B cell (primary cell): ENCODE results near the gene IQCM. TPM values are rescaled to one million over a fixed set of nuclear protein-coding genes. Genes with fewer than 3 reads are reported as not detected.

Experiments used
- ATAC-seq: fragments of 200-7000 bp; cut with Tn5 transposase; one replicate; pipeline ENCODE4 v1.10.0; 2021; ENCODE audit warnings: low read depth, mild to moderate bottlenecking, moderate number of reproducible peaks, moderate library complexity
- CTCF ChIA-PET: fragments of 350-600 bp; sonication (Branson Sonifier 250); formaldehyde crosslinking; loops from one replicate; lab custom pipeline; 2021; ENCODE audit warnings: antibody characterized with exemption, inconsistent platforms; lab: Charles Lee
- POLR2A ChIA-PET: fragments of 350-600 bp; sonication (Branson Sonifier 250); formaldehyde crosslinking; loops from one replicate; lab custom pipeline; 2021; ENCODE audit warnings: antibody characterized with exemption; lab: Charles Lee
- DNase-seq: peaks from one replicate; pipeline ENCODE4 v3.0.0; 2013
- H2AFZ ChIP-seq: 2 replicates; pipeline ENCODE4 v1.6.1; 2012; ENCODE audit warnings: mild to moderate bottlenecking, low read depth, low read length; ENCODE audit not compliant: insufficient read depth, poor library complexity, severe bottlenecking
- H3K27ac ChIP-seq, 2 donors: 1 replicate in 1 of 2; 2 replicates in 1 of 2; pipeline ENCODE4 v1.5.1; 2012 to 2013; ENCODE audit warnings: low read length in 2 of 2, mild to moderate bottlenecking in 2 of 2, moderate library complexity in 1 of 2
- H3K27me3 ChIP-seq, 4 experiments: fragments of 200-600 bp in 1 of 4; sonication (generic) in 1 of 4; replicated peaks in 1 of 4; 1 replicate in 2 of 4; 2 replicates in 2 of 4; pipeline versions ENCODE4 v1.6.1 to v1.7.0; 2013 to 2016; ENCODE audit warnings: low read length in 3 of 4, mild to moderate bottlenecking in 2 of 4, mixed read lengths in 1 of 4, moderate library complexity in 1 of 4; ENCODE audit not compliant: insufficient read depth in 4 of 4, control insufficient read depth in 3 of 4; ENCODE audit errors: control extremely low read depth in 1 of 4
- H3K36me3 ChIP-seq, 2 experiments: replicated peaks in 1 of 2; 1 replicate in 1 of 2; 2 replicates in 1 of 2; pipeline versions ENCODE4 v1.6.1 to v1.7.1; 2013; ENCODE audit warnings: low read length in 1 of 2; ENCODE audit not compliant: insufficient read depth in 2 of 2, control insufficient read depth in 1 of 2; ENCODE audit errors: control extremely low read depth in 1 of 2, extremely low read depth in 1 of 2
- H3K4me1 ChIP-seq, 2 donors: fragments of 200-600 bp in 1 of 2; sonication (generic) in 1 of 2; 1 replicate in 1 of 2; 2 replicates in 1 of 2; pipeline versions ENCODE4 v1.5.1 to v1.6.1; 2013 to 2017; ENCODE audit warnings: low read length in 2 of 2; ENCODE audit not compliant: control insufficient read depth in 2 of 2, insufficient read depth in 2 of 2
- H3K4me2 ChIP-seq: replicated peaks from 2 replicates; pipeline ENCODE3; 2012; ENCODE audit warnings: mild to moderate bottlenecking, low read depth, low read length; ENCODE audit not compliant: poor library complexity, severe bottlenecking
- H3K4me3 ChIP-seq, 5 experiments: fragments of 200-600 bp in 1 of 5; sonication (generic) in 1 of 5; 1 replicate in 3 of 5; 2 replicates in 2 of 5; pipeline versions ENCODE4 v1.5.1 to v1.7.0; 2011 to 2016; ENCODE audit warnings: low read length in 4 of 5, mild to moderate bottlenecking in 4 of 5, low read depth in 2 of 5, control low read depth in 1 of 5, moderate library complexity in 1 of 5; ENCODE audit not compliant: insufficient read depth in 1 of 5; ENCODE audit errors: control extremely low read depth in 1 of 5, extremely low read depth in 1 of 5
- H3K79me2 ChIP-seq: fragments of 200-600 bp; sonication (generic); one replicate; pipeline ENCODE4 v1.6.0; 2016; ENCODE audit warnings: low read length; ENCODE audit not compliant: control insufficient read depth, insufficient read depth
- H3K9ac ChIP-seq: fragments of 200-600 bp; sonication (generic); 2 replicates; pipeline ENCODE4 v1.6.1; 2017; ENCODE audit warnings: mild to moderate bottlenecking, low read length, moderate library complexity
- H3K9me3 ChIP-seq, 3 donors: one replicate each; pipeline versions ENCODE4 v1.6.1 to v1.7.1; 2013; ENCODE audit warnings: low read length in 2 of 3; ENCODE audit not compliant: control insufficient read depth in 2 of 3, insufficient read depth in 1 of 3; ENCODE audit errors: control extremely low read depth in 1 of 3
- H4K20me1 ChIP-seq: 2 replicates; pipeline ENCODE4 v1.6.0; 2012; ENCODE audit warnings: mild to moderate bottlenecking, low read length; ENCODE audit not compliant: insufficient read depth, control insufficient read depth, poor library complexity, severe bottlenecking
- H3K27ac Mint-ChIP-seq: one replicate; pipeline ENCODE4 v1.8.0; 2021; ENCODE audit warnings: mixed read lengths
- H3K27me3 Mint-ChIP-seq: one replicate; pipeline ENCODE4 v1.8.0; 2021; ENCODE audit warnings: mixed read lengths
- H3K4me1 Mint-ChIP-seq: one replicate; pipeline ENCODE4 v1.8.0; 2021; ENCODE audit warnings: mixed read lengths
- H3K4me3 Mint-ChIP-seq: one replicate; pipeline ENCODE4 v1.8.0; 2021; ENCODE audit warnings: mixed read lengths
- H3K9me3 Mint-ChIP-seq: one replicate; pipeline ENCODE4 v1.8.0; 2022; ENCODE audit warnings: mixed read lengths; ENCODE audit not compliant: insufficient read depth
- EZH2 ChIP-seq: IDR thresholded peaks from 2 replicates; pipeline ENCODE4 v1.6.1; 2012; ENCODE audit warnings: borderline replicate concordance, low read depth, mild to moderate bottlenecking, moderate library complexity, low read length; ENCODE audit not compliant: insufficient read depth, poor library complexity, severe bottlenecking
- WGBS: methylation state at CpG from one replicate; pipeline ENCODE4 v1.1.5; 2013; ENCODE audit warnings: missing lambda C conversion rate; ENCODE audit not compliant: insufficient coverage; 5-methylcytosine and 5-hydroxymethylcytosine counted together
- intact Hi-C: fragments of 100-400 bp; cut with micrococcal nuclease; formaldehyde crosslinking; loops from one replicate; pipeline ENCODE4 v1.10.0; 2022
- polyA plus RNA-seq: library from polyadenylated mRNA; depleted of rRNA; stranded (reverse); fragments of >200 nt; gene quantifications from 2 replicates; pipeline ENCODE4 v1.2.3, GENCODE V29; 2012
- total RNA-seq, 2 donors: library from RNA; stranded (reverse); fragments of 120-200 nt in 1 of 2; gene quantifications; 1 replicate in 1 of 2; 2 replicates in 1 of 2; pipeline versions ENCODE4 v1.2.3 to v1.2.4, GENCODE V29; 2013 to 2022
- TF ChIP-seq, protein P1 (sequence below): fragments of 200-600 bp; IDR thresholded peaks from one replicate; pipeline ENCODE4 v1.8.0; 2022; ENCODE audit warnings: antibody characterized with exemption, mild to moderate bottlenecking

Gene IQCM
- total and polyA plus RNA-seq, 2 donors (not counting 1 experiment from before 2014, with no cell fraction given) = not detected

DNA sequence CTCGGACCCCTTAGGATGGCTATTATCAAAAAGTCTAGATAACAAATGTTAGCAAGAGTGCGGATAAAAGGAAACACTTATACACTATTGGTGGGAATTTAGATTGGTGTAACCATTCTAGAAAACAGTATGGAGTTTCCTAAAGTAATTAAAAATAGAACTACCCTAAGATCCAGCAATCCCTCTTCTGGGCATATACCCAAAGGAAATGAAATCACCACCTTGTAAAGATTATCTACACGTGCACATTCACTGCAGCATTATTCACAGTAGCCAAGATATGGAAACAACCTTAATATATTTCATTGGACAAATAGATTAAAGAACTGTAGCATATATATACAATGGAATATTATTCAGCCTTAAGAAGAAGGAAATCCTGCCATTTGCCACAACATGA is 462.4 kb downstream of the IQCM start:
- ChIA-PET POLR2A (no interaction called here), CTCF (no interaction called here)
- Histone ChIP-seq H4K20me1 (no peaks in the 10 kb centered on the region), H3K79me2 (no peaks in the 10 kb centered on the region), H3K4me2 (no peak overlapping the region), H3K9ac (no peak overlapping the region), H3K27me3 (no peaks in the 10 kb centered on the region), H2AFZ (no peak overlapping the region), H3K36me3 (no peaks in the 10 kb centered on the region), H3K9me3 (no peaks in the 10 kb centered on the region), H3K4me3 (no peak overlapping the region), H3K4me1 (no peaks in the 10 kb centered on the region), H3K27ac (no peak overlapping the region)
- Mint-ChIP-seq H3K9me3 (peaks cover 1% of the 10 kb centered on the region), H3K27ac (no peak overlapping the region), H3K27me3 (no peaks in the 10 kb centered on the region), H3K4me3 (no peak overlapping the region), H3K4me1 (no peaks in the 10 kb centered on the region)
- ATAC-seq (no peak), DNase-seq (no peak)
- no CpG with 5 or more reads among the region's 3 CpGs for WGBS
- TF ChIP-seq EZH2 = no peak
- TF ChIP-seq, protein P1, sequence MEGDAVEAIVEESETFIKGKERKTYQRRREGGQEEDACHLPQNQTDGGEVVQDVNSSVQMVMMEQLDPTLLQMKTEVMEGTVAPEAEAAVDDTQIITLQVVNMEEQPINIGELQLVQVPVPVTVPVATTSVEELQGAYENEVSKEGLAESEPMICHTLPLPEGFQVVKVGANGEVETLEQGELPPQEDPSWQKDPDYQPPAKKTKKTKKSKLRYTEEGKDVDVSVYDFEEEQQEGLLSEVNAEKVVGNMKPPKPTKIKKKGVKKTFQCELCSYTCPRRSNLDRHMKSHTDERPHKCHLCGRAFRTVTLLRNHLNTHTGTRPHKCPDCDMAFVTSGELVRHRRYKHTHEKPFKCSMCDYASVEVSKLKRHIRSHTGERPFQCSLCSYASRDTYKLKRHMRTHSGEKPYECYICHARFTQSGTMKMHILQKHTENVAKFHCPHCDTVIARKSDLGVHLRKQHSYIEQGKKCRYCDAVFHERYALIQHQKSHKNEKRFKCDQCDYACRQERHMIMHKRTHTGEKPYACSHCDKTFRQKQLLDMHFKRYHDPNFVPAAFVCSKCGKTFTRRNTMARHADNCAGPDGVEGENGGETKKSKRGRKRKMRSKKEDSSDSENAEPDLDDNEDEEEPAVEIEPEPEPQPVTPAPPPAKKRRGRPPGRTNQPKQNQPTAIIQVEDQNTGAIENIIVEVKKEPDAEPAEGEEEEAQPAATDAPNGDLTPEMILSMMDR = no peak
- intact Hi-C loops = no loop called here

DNA sequence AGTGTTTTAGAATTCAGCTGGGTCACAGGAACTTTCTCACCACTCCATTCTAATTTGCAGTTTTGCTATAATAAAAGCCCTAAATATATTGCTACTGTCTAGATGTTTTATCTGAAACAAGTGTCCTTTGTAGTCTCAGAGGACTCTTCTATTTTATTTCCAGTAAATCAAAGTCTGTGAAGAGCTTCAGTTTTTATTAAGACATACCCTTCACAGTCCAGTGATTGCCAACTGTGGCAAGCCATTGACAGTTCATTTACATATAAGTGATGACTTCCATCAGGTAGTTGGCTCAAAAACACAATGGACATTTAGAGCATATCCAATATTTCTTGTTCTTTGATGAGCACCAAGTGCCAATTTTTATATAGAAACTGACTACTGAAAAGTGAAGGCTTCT is 466.1 kb downstream of the IQCM start:
- H3K4me2 ChIP-seq = no peak overlapping the region
- H3K4me1 ChIP-seq = no peaks in the 10 kb centered on the region
- POLR2A ChIA-PET = no interaction called here
- H2AFZ ChIP-seq = no peak overlapping the region
- no peak for DNase-seq
- H4K20me1 ChIP-seq = no peaks in the 10 kb centered on the region
- H3K9ac ChIP-seq = no peak overlapping the region
- no peaks in the 10 kb centered on the region for H3K27me3 ChIP-seq
- H3K36me3 ChIP-seq = no peaks in the 10 kb centered on the region
- no peak for ATAC-seq
- no peak overlapping the region for H3K27ac Mint-ChIP-seq
- H3K4me1 Mint-ChIP-seq = no peaks in the 10 kb centered on the region
- no peak overlapping the region for H3K27ac ChIP-seq
- H3K9me3 Mint-ChIP-seq = no peaks in the 10 kb centered on the region
- no peak overlapping the region for H3K4me3 Mint-ChIP-seq
- H3K9me3 ChIP-seq = no peaks in the 10 kb centered on the region
- intact Hi-C loops = no loop called here
- no peaks in the 10 kb centered on the region for H3K79me2 ChIP-seq
- TF ChIP-seq, protein P1 = no peak
- TF ChIP-seq EZH2 = no peak
- no peak overlapping the region for H3K4me3 ChIP-seq
- CTCF ChIA-PET = no interaction called here
- no peaks in the 10 kb centered on the region for H3K27me3 Mint-ChIP-seq
